Posterior cingulate gyrus (tissue), 11 donors: ENCODE measurements around the gene PERP.

Source experiments
- DNase-seq, 10 donors: peaks; one replicate each; pipeline versions ENCODE4 v3.0.0 to v3.0.0-alpha.2; 2020 to 2021; ENCODE audit warnings: mixed read lengths in 3 of 10
- intact Hi-C: fragments of 100-400 bp; cut with DNase I; formaldehyde crosslinking; loops from one replicate; pipeline ENCODE4 v1.15.1; 2023

PERP gene

GRCh38 chr6:138078491-138078890, 28.7 kb downstream of the PERP start:
- intact Hi-C loops: no loop called here

GRCh38 chr6:138073264-138073663, 34.0 kb downstream of the PERP start:
- intact Hi-C loops: no loop called here

More at GRCh38 chr6:138078491-138078890, 28.7 kb downstream of the PERP start:
- no peak for DNase-seq

GRCh38 chr6:138063726-138064125, 43.5 kb downstream of the PERP start:
- DNase-seq: no peak
- intact Hi-C loops: no loop called here

More at GRCh38 chr6:138073264-138073663, 34.0 kb downstream of the PERP start:
- no peak for DNase-seq

GRCh38 chr6:138054982-138055381, 52.2 kb downstream of the PERP start:
- no peak for DNase-seq
- intact Hi-C loops: no loop called here

- intact Hi-C loops: no loop called here
- DNase-seq: no peak
These were observed 54.4 kb downstream of the PERP start for GRCh38 chr6:138052783-138053182.

GRCh38 chr6:138044972-138045371, 62.2 kb downstream of the PERP start:
- intact Hi-C loops: no loop called here
- DNase-seq: no peak

GRCh38 chr6:138044458-138044857, 62.8 kb downstream of the PERP start:
- intact Hi-C loops: no loop called here
- DNase-seq: no peak
